HG02763 (cell line): ENCODE data around the gene ICA1.

Experiments
- ATAC-seq: cut with Tn5 transposase; IDR thresholded peaks from one replicate; pipeline ENCODE4 v1.9.1; 2021; ENCODE audit warnings: mild to moderate bottlenecking, moderate library complexity; ENCODE audit not compliant: unreplicated experiment

ICA1 gene

GRCh38 chr7:8135417-8135816, 126.5 kb downstream of the ICA1 start:
- ATAC-seq = no peak

DNA sequence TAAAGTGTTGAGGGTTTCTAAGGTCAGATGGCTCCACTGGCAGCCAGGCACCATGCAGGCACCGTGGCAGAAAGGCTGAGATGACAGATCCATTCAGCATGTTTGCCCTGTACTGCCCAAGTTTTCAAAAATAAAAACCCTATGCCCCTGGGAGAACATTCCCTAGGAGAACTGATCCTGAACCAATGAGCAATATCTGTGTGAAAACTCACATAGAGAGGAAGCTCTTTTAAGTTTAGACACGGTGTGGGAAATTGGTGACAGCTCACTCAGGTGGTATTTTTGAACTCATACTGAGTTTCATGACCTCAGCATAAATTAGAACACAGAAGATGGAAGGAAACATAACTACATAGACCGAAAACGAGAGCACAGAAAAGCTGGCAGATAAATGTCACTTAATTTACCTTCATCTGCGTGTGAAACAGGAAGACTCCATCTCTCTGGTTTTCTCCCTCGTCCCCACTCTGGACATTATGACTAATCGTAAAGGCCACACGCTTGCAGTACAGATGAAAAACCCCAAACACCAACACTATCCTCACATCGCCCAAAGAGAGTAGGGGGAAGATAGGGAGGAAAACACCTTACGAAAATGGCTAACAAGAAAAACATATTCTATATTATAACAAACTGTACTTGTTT, 127.8 kb downstream of the ICA1 start:
- ATAC-seq = peak; percentile 67

DNA sequence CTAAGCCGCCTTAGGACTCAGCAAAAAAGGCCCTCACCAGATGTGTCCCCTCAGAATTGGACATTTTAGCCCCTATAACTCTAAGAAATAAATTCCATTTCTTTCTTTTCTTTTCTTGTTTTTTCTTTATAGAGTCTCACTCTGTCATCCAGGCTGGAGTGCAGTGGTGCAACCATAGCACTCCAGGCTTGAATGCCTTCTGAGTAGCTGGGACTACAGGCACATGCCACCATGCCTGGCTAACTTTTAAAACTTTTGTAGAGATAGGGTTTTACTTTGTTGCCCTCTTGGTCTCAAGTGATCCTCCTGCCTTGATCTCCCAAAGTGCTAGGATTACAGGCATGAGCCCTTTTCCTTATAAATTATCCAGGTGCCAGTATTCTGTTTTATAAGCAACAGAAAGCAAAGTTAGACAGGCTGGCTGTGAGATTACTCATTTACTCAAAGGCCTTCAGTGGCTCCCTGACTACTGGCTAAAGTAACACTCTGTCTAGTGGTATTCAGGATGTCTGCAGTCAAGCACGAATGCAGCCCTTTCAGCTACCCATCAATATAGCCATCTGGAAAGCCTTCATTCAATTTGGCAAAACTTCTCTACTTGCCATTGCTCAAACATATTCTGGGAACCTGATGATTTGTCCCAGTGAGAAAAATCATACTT, 128.6 kb downstream of the ICA1 start:
- ATAC-seq = peak; percentile 23

DNA sequence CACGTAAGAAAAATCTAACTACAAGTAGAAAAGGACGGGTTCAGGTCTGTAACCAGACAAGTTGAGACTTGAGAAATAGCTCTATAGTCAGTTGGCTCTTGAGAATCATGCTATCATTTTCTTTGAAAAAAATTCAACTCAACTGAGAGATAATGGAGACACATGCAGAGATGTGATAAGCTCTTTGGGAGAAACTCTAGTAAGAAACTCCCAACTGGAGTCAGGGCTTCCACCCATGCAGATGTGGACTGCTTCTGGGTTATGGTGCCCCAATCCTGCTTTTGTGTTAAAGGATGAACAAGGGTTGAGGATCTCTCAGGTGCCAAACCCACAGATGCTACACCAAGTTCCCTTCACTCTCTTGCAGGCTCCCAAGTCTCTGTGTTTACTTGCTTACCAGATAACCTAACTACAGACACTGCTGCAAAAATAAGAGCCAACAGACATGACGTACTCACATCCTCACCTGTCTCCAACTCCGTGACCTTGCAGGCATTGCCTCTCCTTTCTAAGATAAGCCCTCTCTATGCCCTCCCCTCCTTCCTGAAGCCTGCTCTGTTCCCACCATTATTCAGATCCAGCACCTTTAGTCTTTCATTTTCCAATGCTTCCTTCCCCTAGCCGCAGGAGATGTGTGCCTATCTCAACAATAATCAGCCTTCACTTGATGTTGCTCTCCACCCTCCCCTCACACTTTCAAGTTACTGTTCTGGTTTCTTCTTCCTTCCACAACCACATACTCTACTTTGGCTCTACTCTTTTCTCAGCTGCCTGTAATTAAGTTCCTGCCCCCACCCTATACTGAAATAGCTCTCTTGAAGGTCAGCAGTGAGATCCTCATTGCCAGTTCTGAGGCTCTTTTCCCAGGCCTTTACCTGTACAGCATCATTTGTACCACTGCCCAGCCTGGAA, 130.0 kb downstream of the ICA1 start:
- peak; percentile 48 for ATAC-seq

DNA sequence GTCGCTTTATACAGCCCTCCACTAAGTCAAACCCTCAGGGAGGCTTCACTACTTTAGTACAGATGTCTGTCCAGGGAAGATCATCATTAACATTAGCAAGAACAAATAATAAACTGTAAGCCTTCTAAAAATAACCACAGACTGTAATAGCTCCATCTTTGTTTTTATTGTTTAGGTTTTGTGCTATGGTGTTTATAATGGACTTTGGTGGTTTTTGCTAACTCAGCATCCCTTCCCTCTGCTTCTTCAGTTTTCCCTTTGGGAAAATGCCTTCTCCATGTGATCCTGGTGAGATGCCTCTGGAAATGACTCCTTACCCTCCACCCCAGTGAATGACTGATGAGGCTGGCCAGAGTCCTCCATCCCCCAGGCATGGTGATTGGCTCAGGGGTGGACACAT, 131.3 kb downstream of the ICA1 start:
- no peak for ATAC-seq

- no peak for ATAC-seq
These were observed 132.7 kb downstream of the ICA1 start for GRCh38 chr7:8129318-8129659.

DNA sequence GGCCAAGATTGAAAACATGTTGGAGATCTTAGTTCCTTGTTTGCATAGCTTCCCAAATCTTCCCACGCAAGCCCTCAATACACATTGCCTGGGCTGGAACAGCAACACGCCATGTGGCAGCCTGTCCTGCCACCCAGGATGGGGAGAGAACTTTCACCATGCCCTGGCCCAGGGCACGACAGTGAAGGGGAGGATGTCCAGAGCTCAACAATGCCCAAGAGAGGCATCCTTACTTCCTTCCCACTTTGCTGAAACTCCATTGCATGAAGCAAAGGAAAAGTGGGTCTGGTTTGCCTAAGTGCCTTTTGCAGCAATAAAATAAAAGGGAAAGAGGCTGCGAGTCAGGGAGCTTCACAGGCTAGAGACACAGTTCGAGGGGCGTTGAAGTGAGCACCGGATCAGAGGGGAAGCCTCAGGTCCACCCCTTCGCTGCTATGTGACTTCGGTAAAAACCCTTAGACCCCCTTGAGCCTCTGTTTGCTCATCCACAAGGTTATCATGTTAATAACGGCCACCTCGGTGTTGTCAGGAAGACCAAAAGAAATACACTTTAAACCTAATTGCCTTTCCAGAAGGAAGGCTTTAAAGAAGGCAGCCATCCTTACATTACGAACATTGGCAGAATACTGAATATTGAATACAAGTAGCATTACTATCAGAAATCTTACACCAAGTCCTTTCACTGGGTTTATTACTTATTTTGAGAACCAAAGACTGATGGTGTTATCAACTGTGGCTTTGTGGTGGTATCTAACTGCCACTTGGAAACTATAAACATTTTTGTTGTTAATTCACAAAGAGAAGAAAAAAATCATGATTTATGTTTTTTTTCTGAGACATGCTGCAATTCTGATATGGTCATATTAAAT, 133.3 kb downstream of the ICA1 start:
- ATAC-seq = no peak

DNA sequence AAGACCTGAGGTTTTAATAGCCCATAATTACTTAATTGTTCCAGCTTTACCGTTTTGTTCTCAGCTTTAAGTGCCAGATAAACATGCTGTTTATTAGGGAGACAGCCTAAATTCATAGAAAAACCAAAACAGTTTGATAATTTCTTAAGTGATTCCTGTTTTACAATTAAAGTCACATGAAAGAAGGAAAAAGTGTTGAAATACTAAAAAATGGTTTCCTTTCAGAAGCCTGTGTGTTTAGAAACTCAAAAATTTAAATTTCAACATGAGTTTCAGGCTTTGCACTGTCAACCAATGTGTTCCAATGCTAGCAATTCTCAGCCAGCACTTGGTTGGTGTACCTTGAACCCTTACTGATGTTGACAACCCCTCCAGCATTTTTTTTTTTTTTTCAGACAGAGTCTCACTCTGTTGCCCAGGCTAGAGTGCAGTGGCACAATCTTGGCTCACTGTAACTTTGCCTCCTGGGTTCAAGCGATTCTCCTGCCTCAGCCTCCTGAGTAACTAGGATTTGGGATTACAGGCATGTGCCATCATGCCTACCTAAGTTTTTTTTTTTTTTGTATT, 135.3 kb downstream of the ICA1 start:
- no peak for ATAC-seq

DNA sequence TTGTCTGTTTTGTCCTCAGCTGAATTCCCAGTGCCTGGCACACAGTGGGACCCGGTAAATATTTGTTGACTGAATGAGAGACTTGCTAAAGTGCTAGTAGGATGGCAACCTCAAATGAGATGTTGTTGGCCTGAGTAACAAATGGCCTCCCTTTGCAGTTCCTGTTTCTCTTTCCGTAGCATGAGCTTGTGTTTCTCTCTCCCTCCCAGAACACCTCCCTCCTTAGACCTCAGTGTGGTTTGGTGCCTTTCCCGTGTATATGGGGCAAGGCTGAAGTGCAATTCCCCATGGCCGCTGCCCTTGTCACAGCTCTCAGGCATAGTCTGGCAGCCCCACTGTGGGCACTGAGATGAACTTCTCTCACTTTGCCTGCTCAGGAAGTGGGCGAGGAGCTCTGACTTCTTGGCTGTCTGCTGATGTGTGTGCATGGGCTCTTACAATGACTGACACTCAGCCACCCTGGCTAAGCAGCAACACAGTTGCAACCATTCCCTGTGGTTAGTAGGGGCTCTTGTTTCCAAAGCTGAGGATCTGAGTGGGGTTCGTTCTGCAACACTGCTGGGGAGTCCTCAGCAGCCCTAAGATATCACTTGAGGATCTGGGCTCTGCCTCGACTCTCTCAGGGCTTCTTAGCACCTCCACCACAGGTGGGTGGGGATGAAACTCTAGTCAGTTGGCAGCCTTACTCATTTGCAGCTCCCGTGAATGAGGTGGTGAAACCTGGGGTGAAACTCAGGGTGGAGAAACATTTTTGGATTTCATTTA, 136.1 kb downstream of the ICA1 start:
- peak; percentile 67 for ATAC-seq

- ATAC-seq = no peak
These were observed 140.7 kb downstream of the ICA1 start for GRCh38 chr7:8121243-8121642.

GRCh38 chr7:8120390-8121058, 141.4 kb downstream of the ICA1 start:
- ATAC-seq = no peak

- no peak for ATAC-seq
These were observed 142.7 kb downstream of the ICA1 start for GRCh38 chr7:8119262-8119661.

GRCh38 chr7:8117195-8117594, 144.8 kb downstream of the ICA1 start:
- ATAC-seq = no peak

DNA sequence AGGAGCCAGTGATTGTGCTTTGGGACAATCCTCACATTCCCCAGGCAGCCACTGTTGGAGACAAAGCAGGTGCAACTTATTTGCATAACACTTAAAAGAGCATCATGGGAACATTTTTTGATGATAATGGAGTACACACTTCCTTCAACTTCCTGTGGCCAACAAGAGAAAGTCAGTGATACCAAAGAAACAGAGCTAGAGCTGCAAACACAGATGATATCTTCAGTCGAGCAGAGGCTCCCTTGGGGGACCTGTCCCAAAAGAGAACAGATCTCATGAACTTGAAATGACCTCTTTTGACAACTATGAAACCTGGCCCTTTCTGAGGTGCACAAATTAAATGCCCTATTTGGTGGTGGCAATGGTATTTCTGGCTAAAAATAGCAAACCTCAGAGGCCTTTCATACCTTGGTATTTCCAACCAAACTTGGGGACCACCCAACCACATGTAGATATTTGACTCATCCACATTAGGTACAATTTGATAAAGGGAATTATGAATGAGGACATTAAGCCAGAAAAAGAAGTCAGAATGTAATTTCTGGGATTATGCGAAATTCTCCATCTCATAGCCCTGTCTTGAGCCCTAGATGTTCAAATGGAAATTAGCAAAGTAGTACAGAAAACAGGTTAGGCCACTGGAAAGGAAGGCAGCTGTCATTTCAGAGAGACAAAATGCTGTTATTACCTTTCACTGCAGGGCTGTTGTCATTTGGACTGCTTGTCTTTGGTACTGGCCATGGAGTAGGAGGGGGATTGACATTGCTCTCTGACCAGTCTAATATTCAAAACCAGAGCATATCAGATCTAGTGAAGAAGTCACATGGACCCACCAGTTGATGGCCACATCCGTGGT, 146.2 kb downstream of the ICA1 start:
- ATAC-seq = peak; percentile 81

GRCh38 chr7:8114175-8114574, 147.8 kb downstream of the ICA1 start:
- ATAC-seq = no peak

DNA sequence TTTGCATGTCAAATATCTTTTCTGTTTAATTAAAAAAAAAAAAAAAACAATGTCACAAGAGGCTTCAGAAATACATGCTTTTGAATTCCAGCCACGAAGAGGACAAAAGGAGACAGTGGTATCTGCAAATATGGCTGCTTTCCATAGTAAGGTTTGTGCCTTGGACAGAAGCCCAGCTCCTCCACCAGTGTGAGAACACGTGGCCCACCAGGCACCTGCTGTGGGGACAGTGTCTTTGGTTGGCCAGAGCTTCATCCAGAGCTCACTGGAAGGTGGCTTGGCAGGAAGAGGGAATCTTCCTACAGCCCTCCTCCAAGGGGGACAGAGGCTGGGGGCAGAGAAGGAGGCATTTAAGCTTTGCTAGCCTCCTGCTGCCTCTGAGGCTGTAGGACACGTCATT, 148.8 kb downstream of the ICA1 start:
- no peak for ATAC-seq

- no peak for ATAC-seq
These were observed 149.3 kb downstream of the ICA1 start for GRCh38 chr7:8112685-8113084.

DNA sequence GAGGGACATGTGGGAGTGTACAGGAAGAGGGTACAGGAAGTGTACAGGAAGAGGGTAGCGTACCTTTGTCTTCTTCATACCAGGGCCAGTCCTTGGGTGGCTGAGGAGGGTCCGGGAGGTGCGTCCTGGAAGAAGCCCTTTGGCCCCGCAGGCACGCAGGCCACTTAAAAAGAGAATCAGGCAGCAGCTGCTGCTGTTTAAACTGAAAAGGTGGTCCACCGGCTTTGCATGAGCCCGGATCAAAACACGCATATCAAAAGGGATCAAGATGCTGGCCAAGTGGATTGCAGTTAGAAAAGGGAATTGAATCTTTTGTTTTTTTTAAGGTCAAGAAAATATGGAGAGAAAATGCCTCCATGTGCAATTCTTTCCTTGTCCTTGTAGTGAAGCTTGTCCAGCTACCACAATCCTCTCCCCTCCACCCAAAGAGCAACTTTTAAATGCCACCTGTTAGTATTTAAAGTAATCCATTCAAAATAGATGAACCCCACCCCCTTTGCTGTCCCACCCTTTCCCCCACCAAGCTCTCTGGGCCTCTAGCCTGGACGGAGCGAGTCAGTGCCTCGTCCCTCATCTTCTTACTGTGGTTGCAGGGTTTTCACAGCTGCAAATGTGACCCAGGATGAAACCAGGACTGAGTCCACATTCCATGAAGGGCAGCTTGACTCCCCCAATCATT, 150.5 kb downstream of the ICA1 start:
- ATAC-seq = no peak
